Measurements from ENCODE around the gene ZNF232.
"Not testable (repeated sequence)": the region's sequence is repeated elsewhere in the genome, so short reads cannot be mapped to it uniquely, and the experiment has no call there.

The ZNF232 gene

DNA sequence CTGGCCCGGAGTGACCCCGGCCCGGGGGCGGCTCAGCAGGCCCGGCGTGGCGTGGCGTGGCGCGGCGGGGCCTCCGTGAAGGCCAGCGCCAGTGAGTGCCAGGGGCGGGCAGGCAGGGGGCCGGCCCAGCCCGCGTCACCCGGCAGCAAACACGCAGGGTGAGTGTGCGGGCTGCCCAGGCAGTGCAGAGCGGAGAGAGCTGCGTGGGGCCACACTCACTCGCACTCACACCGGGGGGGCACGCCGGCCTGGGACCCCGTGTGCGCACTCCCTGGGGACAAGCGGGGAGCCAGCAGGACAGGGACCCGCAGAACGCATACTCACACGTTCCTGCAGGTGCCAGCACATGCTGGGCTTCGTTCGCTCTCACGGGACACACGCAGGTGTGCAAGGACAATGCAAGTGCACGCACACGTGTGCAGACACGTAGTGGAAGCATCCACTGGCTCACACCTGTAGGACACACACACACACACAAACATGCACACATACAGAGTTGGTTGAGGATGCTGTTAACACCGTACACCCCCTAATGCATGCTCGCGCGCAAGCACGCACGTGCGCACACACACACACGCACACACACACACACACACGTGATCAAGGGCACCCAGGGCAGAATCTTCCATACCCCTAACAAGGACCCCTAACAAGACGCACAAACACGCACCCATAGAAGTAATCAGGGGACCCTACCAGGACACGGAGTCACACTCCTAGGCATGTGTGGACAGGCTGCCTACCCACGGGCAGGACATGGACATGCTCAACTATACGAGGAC lies 11.9 kb upstream of the ZNF232 start:
- H3K36me3 Mint-ChIP-seq (ENCODE audit: low read depth) = peaks cover 2% of the 10 kb centered on the region
- H3K27me3 Mint-ChIP-seq = peaks cover 47% of the 10 kb centered on the region
- peaks cover 7% of the 10 kb centered on the region for H3K4me1 Mint-ChIP-seq
- peak; percentile 18 for ATAC-seq
- H3K9me3 Mint-ChIP-seq = no peaks in the 10 kb centered on the region
- DNase-seq = no peak
- H3K27ac Mint-ChIP-seq = no peak overlapping the region
- H3K4me3 Mint-ChIP-seq = no peak overlapping the region

- ATAC-seq (peak; percentile 30), DNase-seq (no peak)
- Mint-ChIP-seq H3K9me3 (no peaks in the 10 kb centered on the region), H3K4me1 (peaks cover 7% of the 10 kb centered on the region), H3K27me3 (peaks cover 52% of the 10 kb centered on the region), H3K36me3 (ENCODE audit: low read depth) (peaks cover 2% of the 10 kb centered on the region), H3K27ac (no peak overlapping the region), H3K4me3 (no peak overlapping the region)
Measured at GRCh38 chr17:5122586-5123342, 11.1 kb upstream of the ZNF232 start.

- H3K27ac Mint-ChIP-seq; ATAC-seq; DNase-seq; H3K4me1 Mint-ChIP-seq; H3K36me3 Mint-ChIP-seq (ENCODE audit: low read depth); H3K9me3 Mint-ChIP-seq; H3K4me3 Mint-ChIP-seq: not testable (repeated sequence)
- H3K27me3 Mint-ChIP-seq = peaks cover 48% of the 10 kb centered on the region
Measured at GRCh38 chr17:5122056-5122455, 10.4 kb upstream of the ZNF232 start.

DNA sequence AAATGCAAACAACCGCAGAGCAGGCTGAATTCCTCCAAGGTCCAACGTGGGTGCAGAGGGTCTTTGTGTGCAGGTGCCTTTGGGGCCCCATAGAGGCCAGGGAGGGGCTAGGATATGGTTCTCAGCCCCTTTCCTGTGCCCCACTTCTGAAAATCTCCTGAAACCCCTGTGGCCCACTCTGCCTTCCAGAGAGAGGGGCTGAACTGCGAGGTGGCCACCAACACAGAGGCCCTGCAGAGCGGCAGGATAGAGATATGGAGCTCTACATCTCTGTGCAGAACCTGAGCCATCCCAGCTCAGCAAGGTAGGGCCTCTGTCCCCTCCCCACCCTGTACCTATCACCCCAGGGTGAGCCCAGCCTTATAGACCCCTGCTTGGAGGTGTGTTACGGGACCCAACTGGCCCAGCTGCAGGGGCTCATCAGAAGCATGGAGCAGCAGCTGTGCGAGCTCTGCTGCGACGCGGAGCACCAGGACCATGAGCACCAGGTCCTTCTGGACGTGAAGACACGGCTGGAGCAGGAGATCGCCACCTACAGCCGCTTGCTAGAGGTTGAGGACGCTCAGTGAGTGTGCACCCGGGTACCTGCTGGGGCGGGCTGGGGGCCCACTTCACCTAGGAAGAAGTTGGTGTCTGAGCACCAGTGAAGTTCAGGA lies 9.6 kb upstream of the ZNF232 start:
- peaks cover 7% of the 10 kb centered on the region for H3K4me1 Mint-ChIP-seq
- H3K27ac Mint-ChIP-seq = no peak overlapping the region
- H3K9me3 Mint-ChIP-seq = no peaks in the 10 kb centered on the region
- H3K4me3 Mint-ChIP-seq = no peak overlapping the region
- no peak for DNase-seq
- H3K27me3 Mint-ChIP-seq = peaks cover 53% of the 10 kb centered on the region
- no peak for ATAC-seq
- H3K36me3 Mint-ChIP-seq (ENCODE audit: low read depth) = peaks cover 2% of the 10 kb centered on the region

DNA sequence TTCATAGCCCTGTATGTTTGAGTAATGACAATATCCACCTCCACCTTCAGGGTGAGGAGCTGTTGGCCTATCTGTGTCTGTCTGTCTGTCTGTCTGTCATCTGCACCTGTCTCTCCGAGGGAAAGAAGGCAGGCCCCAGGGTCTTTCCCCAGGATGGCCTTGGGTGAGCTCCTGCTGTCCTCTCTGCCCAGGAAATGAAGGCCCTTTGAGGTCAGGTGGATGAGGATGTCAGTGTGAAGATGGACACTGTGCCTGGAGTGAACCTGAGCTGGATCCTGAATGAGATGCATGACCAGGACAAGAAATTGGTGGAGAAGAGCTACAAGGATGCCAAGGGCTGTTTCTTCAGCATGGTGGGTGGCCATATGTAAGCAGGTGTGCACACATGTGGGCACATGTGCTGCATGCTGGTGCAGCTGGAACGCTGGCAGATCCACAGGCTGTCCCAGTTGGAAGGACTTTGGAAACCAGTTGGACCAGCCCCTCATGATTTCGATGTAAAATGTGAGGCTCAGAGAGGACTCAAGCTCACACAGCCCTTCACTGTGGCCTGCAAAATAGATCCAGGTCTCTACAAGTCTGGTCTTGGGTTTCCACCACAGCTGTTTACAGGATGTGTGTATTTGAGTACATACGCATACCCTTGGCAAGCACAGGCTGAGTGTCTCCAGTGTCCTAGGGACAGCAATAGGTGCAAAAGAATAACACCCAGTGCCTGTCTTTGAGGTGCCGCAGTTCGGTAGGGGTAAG lies 8.9 kb upstream of the ZNF232 start:
- not testable (repeated sequence) for H3K27ac Mint-ChIP-seq; DNase-seq; H3K36me3 Mint-ChIP-seq (ENCODE audit: low read depth); ATAC-seq; H3K9me3 Mint-ChIP-seq; H3K4me1 Mint-ChIP-seq; H3K4me3 Mint-ChIP-seq
- peaks cover 57% of the 10 kb centered on the region for H3K27me3 Mint-ChIP-seq

DNA sequence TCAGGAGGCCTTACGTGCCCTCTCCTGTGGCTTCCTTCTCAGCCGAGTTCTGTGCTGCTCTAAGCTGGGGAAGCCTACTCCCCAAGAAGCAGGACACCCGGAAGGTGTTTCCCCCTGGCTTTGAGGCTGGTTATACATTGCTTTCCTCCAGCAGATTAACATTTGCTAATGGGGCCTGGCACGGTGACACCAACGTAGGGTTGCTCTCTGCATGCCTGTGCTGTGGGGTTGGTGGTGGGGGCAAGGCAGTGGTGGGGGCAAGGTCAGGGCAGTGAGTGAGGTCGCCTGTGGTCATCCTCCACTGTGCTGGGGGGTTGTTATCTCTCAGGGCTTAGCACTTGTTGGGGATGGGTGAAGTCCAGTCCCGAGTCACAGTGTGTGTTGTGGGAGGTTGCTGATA lies 8.4 kb upstream of the ZNF232 start:
- Mint-ChIP-seq H3K9me3 (no peaks in the 10 kb centered on the region), H3K27ac (no peak overlapping the region), H3K4me3 (no peak overlapping the region), H3K36me3 (ENCODE audit: low read depth) (peaks cover 2% of the 10 kb centered on the region), H3K4me1 (peaks cover 7% of the 10 kb centered on the region), H3K27me3 (peaks cover 60% of the 10 kb centered on the region)
- no peak for DNase-seq
- ATAC-seq = no peak

- H3K27me3 Mint-ChIP-seq = peaks cover 49% of the 10 kb centered on the region
Measured at GRCh38 chr17:5118219-5118618, 6.5 kb upstream of the ZNF232 start.

DNA sequence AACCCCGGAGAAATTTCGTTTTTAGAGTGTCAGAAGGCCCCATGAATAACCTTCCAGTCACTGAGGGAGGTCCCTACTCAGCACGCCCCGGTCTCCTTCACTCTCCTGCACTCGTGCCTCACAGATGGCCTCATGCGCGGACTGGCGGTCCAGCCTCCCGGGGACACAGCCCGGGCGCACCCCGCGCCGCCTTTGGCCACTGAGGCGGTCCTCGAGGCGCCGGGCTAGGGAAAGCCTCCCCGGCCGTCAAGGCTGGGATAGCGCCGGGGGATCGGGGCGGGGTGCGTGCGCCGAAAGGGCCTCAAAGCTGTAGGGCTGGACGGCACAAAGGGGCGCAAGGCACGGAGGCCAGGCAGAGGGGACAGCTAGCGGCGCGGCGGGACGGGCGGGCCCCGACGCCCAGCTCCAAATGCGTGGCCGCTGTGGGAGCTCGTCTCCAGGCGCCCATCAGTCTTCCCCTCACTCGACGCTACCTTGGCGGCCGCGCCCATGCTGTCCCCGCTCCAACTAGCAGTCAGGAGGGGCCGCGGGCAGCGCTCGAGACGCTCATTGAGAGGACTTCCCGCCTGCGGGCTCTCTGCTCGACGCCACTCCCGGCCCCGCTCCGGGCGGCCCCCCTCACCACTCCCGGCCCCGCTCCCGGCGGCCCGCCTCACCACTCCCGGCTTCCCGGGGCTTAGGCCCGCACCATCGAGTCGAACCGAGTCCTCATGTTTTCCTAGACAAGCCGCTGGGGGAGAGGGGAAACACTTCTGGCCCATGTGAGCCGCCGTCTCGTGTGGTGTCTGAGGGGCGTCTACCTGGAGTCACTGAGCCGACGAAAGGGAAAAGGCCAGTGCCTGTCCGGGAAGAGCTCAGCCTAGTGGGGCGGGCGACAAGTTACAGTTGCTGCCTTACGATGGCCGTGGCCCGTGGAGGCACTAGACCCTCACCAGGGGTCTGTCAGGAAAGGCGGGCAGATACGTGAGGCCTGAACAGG lies 4.3 kb upstream of the ZNF232 start, which contains the start of gene USP6:
USP6 (plus strand) TSS at position 360 of the 979 bp plus-strand sequence. CDS start 14,336 bp downstream, outside the sequence.
- Mint-ChIP-seq H3K27me3 (peaks cover 38% of the 10 kb centered on the region), H3K9me3 (no peaks in the 10 kb centered on the region), H3K36me3 (ENCODE audit: low read depth) (peaks cover 22% of the 10 kb centered on the region), H3K27ac (no peak within 1 kb of the TSS), H3K4me3 (no peak within 1 kb of the TSS), H3K4me1 (peaks cover 17% of the 10 kb centered on the region)
- no peak for DNase-seq
- no peak for ATAC-seq

More at GRCh38 chr17:5118219-5118618, 6.5 kb upstream of the ZNF232 start:
- DNase-seq (no peak), ATAC-seq (no peak)
- H3K4me3 Mint-ChIP-seq = no peak overlapping the region
- H3K9me3 Mint-ChIP-seq = no peaks in the 10 kb centered on the region
- H3K4me1 Mint-ChIP-seq = peaks cover 11% of the 10 kb centered on the region
- H3K27ac Mint-ChIP-seq = no peak overlapping the region
- peaks cover 17% of the 10 kb centered on the region for H3K36me3 Mint-ChIP-seq (ENCODE audit: low read depth)

- Mint-ChIP-seq H3K27ac (peak overlapping the region; percentile 64), H3K27me3 (peaks cover 7% of the 10 kb centered on the region), H3K4me1 (peaks cover 32% of the 10 kb centered on the region), H3K36me3 (ENCODE audit: low read depth) (peaks cover 70% of the 10 kb centered on the region), H3K4me3 (peak overlapping the region; percentile 85), H3K9me3 (peaks cover 3% of the 10 kb centered on the region)
- DNase-seq (no peak), ATAC-seq (no peak)
Measured at GRCh38 chr17:5110816-5111215, 862 bp downstream of the ZNF232 start.

DNA sequence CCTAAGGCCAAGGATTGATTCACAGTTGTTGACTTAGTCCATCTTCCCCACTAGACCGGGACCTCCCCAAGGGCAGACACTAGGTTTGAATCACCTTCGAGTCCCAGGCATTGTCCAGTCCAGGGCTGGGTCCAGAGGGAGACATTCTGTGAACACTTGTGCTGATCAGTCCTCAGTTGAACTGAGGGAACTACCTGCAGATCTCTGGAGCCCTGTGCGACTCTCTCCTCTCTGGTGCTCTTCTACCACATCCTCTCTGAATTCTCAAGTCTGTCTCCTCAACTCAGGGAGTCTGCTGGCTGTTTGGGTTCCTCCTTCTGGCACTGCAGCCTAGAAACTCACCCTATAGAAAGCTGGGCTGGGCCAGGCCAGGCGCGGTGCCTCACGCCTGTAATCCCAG lies 10.8 kb downstream of the ZNF232 start:
- ATAC-seq (no peak), DNase-seq (no peak)
- Mint-ChIP-seq H3K9me3 (peaks cover 17% of the 10 kb centered on the region), H3K36me3 (ENCODE audit: low read depth) (peaks cover 28% of the 10 kb centered on the region), H3K4me1 (peaks cover 8% of the 10 kb centered on the region), H3K27me3 (peaks cover 18% of the 10 kb centered on the region), H3K27ac (no peak overlapping the region), H3K4me3 (no peak overlapping the region)

DNA sequence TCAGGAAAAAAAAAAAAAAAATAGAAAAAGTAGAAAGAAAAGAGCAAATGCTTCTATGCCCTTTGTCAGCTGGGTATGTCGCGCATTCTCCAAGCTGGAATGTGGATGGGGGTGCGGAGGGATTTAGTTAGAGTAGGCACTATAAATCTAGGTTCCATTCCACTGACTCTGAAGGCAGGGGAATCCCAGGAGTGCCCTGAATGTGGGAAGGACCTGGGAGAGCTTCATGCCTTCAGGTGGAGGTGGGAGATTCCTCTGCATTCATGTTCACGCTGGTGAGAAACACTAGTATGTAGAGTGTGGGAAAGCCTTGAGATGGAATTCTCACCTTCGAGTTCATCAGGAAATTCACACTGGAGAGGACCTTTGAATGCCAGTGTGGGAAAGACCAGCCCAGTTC lies 12.4 kb downstream of the ZNF232 start:
- no peak for DNase-seq
- Mint-ChIP-seq H3K4me1 (peaks cover 8% of the 10 kb centered on the region), H3K36me3 (ENCODE audit: low read depth) (peaks cover 25% of the 10 kb centered on the region)

GRCh38 chr17:5097101-5097834 lies 14.4 kb downstream of the ZNF232 start:
- H3K36me3 Mint-ChIP-seq (ENCODE audit: low read depth) = peaks cover 38% of the 10 kb centered on the region
- H3K27ac Mint-ChIP-seq = no peak overlapping the region
- peak overlapping the region; percentile 58 for H3K4me3 Mint-ChIP-seq
- peaks cover 8% of the 10 kb centered on the region for H3K4me1 Mint-ChIP-seq
- peaks cover 18% of the 10 kb centered on the region for H3K27me3 Mint-ChIP-seq
- no peak for ATAC-seq
- DNase-seq = peak; percentile 31
- peaks cover 38% of the 10 kb centered on the region for H3K9me3 Mint-ChIP-seq

More for the DNA sequence above, 12.4 kb downstream of the ZNF232 start:
- Mint-ChIP-seq H3K4me3 (no peak overlapping the region), H3K27me3 (peaks cover 18% of the 10 kb centered on the region), H3K9me3 (peaks cover 25% of the 10 kb centered on the region), H3K27ac (no peak overlapping the region)
- no peak for ATAC-seq

DNA sequence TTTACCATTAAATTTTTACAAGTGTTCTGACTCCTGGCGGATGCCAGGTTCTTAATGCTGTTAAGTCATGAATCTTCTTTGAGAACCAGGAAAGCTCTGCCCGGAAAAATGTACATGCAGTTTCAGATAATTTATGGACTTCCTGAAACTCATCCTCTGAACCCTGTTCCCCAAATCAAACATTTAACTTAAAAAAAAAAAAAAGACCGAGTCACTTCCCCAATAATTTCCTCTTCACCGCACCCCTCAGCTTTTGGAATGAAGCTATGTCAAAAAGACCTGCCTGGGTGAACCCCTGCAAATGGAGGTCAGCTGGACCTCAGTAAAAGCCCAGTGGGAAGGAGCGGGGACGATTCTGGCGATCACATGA lies 15.0 kb downstream of the ZNF232 start:
- H3K9me3 Mint-ChIP-seq = peaks cover 44% of the 10 kb centered on the region
- peaks cover 18% of the 10 kb centered on the region for H3K27me3 Mint-ChIP-seq
- DNase-seq (no peak), ATAC-seq (no peak)
- H3K4me1 Mint-ChIP-seq = peaks cover 8% of the 10 kb centered on the region
- peak overlapping the region; percentile 58 for H3K4me3 Mint-ChIP-seq
- H3K36me3 Mint-ChIP-seq (ENCODE audit: low read depth) = peaks cover 44% of the 10 kb centered on the region
- no peak overlapping the region for H3K27ac Mint-ChIP-seq

All from activated naive CD8-positive, alpha-beta T cell treated with anti-CD3 and anti-CD28 coated beads, Interleukin-2, amount 50 U/mL, for 24 hours (primary cell).